Trophoblast cell (in vitro differentiated cells and primary cell): ENCODE data around the gene NFE2L3.

Source experiments
- DNase-seq, 2 donors: peaks; one replicate each; pipeline ENCODE4 v3.0.0-alpha.2; 2016
- H2AFZ ChIP-seq: 2 replicates; pipeline ENCODE4 v1.6.1; 2013; ENCODE audit warnings: low read length, moderate library complexity, mild to moderate bottlenecking; ENCODE audit not compliant: insufficient read depth, poor library complexity
- H2AK5ac ChIP-seq: 2 replicates; pipeline ENCODE4 v1.6.1; 2013; ENCODE audit warnings: mild to moderate bottlenecking, low read length
- H2BK120ac ChIP-seq: 2 replicates; pipeline ENCODE4 v1.6.1; 2013; ENCODE audit warnings: low read length, mild to moderate bottlenecking, moderate library complexity; ENCODE audit not compliant: insufficient read depth, poor library complexity
- H2BK12ac ChIP-seq: 2 replicates; pipeline ENCODE4 v1.6.1; 2013; ENCODE audit warnings: mild to moderate bottlenecking, low read length, moderate library complexity
- H2BK5ac ChIP-seq: 2 replicates; pipeline ENCODE4 v1.6.1; 2013; ENCODE audit warnings: low read length, low read depth, moderate library complexity, mild to moderate bottlenecking; ENCODE audit not compliant: poor library complexity
- H3K14ac ChIP-seq: 2 replicates; pipeline ENCODE4 v1.6.1; 2013; ENCODE audit warnings: mild to moderate bottlenecking, low read length
- H3K18ac ChIP-seq: 2 replicates; pipeline ENCODE4 v1.6.1; 2013; ENCODE audit warnings: mild to moderate bottlenecking, low read length
- H3K23ac ChIP-seq: 2 replicates; pipeline ENCODE4 v1.6.1; 2013; ENCODE audit warnings: low read length
- H3K27ac ChIP-seq: 2 replicates; pipeline ENCODE4 v1.5.1; 2013; ENCODE audit warnings: low read depth, mild to moderate bottlenecking, inconsistent platforms, low read length, moderate library complexity
- H3K27me3 ChIP-seq: 2 replicates; pipeline ENCODE4 v1.6.1; 2013; ENCODE audit warnings: inconsistent platforms, mild to moderate bottlenecking, low read length, moderate library complexity; ENCODE audit not compliant: insufficient read depth
- H3K36me3 ChIP-seq, 2 experiments: 1 replicate in 1 of 2; 2 replicates in 1 of 2; pipeline ENCODE4 v1.6.1; 2013; ENCODE audit warnings: low read length in 2 of 2, mild to moderate bottlenecking in 2 of 2, moderate library complexity in 1 of 2; ENCODE audit not compliant: insufficient read depth in 2 of 2, control insufficient read depth in 1 of 2
- H3K4ac ChIP-seq: 2 replicates; pipeline ENCODE4 v1.6.1; 2013; ENCODE audit warnings: low read depth, mild to moderate bottlenecking, low read length, moderate library complexity
- H3K4me1 ChIP-seq, 2 experiments: 1 replicate in 1 of 2; 2 replicates in 1 of 2; pipeline ENCODE4 v1.6.1; 2013; ENCODE audit warnings: low read length in 2 of 2, mild to moderate bottlenecking in 2 of 2, moderate library complexity in 1 of 2; ENCODE audit not compliant: insufficient read depth in 2 of 2, control insufficient read depth in 1 of 2
- H3K4me2 ChIP-seq: 2 replicates; pipeline ENCODE4 v1.6.1; 2013; ENCODE audit warnings: inconsistent platforms, mild to moderate bottlenecking, low read length, moderate library complexity
- H3K4me3 ChIP-seq: 2 replicates; pipeline ENCODE4 v1.5.1; 2013; ENCODE audit warnings: mild to moderate bottlenecking, low read depth, low read length, inconsistent platforms
- H3K79me1 ChIP-seq: one replicate; pipeline ENCODE4 v1.6.1; 2013; ENCODE audit warnings: low read length
- H3K79me2 ChIP-seq: 2 replicates; pipeline ENCODE4 v1.6.1; 2013; ENCODE audit warnings: low read length, mild to moderate bottlenecking; ENCODE audit not compliant: control insufficient read depth, insufficient read depth, poor library complexity
- H3K9ac ChIP-seq: 2 replicates; pipeline ENCODE4 v1.6.1; 2013; ENCODE audit warnings: mild to moderate bottlenecking, low read length
- H3K9me3 ChIP-seq: 2 replicates; pipeline ENCODE4 v1.6.1; 2013; ENCODE audit warnings: low read depth, mild to moderate bottlenecking, control low read depth, inconsistent platforms, low read length; ENCODE audit not compliant: insufficient read depth
- H4K12ac ChIP-seq: 2 replicates; pipeline ENCODE4 v1.6.1; 2013; ENCODE audit warnings: low read depth, mild to moderate bottlenecking, low read length, moderate library complexity
- H4K8ac ChIP-seq: 2 replicates; pipeline ENCODE4 v1.6.1; 2013; ENCODE audit warnings: low read depth, mild to moderate bottlenecking, low read length, moderate library complexity
- H4K91ac ChIP-seq: one replicate; pipeline ENCODE4 v1.6.1; 2013; ENCODE audit warnings: low read depth, mild to moderate bottlenecking, low read length, moderate library complexity
- WGBS: extraction: QIAGEN DNeasy Blood & Tissue Kit; methylation state at CpG from one replicate; pipeline ENCODE4 v1.1.7; 2013; ENCODE audit warnings: missing lambda C conversion rate; ENCODE audit not compliant: insufficient read length, insufficient coverage; ENCODE audit errors: extremely low coverage; 5-methylcytosine and 5-hydroxymethylcytosine counted together

Gene NFE2L3

DNA sequence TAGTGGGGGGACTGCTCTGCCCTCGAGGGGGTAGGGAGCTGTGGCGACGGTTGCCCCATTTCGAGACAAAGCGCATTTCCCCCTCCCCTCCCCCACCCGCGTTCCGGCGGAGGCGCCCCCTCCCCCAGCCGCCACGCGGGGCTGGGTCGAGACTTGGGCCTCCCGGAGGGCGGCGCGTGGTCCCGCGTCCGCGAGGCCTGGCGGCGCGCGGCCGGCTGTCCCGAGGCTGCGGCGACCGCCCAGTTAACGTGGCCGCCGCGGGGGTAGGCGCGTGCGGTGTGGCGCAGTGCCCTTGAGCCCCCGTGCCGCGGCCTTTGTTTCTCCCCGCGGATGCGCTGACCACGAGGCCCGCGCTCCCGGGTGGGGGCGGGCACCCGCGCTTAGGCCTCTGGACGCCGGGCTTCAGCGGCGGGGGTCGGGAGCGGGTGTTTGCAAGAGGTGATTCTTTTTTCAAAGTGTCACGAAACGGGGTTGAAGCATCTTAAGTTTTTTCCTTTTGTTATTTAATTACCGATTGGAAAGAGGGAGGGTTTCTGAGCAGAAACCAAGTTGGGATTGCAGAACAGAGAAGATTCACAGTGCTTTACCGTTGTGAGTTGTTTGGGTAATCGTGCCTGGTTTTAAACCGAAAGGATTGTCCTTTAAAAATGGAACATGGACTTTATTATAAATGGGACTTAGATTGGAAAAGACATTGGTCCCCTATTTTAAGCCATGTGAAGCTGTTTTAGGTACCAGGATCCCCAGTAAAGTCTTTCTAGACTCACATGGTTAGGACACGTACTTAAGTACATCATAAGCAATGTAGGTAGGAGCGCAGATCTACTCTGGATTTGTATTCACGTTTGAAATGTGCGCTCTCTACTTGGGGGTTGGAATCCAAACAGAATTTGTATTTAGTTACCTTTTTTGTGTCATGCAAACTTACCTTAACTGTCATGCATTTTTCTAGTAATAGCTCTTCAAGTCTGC is 50.3 kb downstream of the NFE2L3 start:
- peak overlapping the region; percentile 95 for H3K4me3 ChIP-seq
- H3K27ac ChIP-seq, result peak overlapping the region; percentile 99
- peak overlapping the region; percentile 78 for H2AFZ ChIP-seq
- WGBS, result no CpG with 5 or more reads among the region's 68 CpGs
- H3K4me1 ChIP-seq, result no peaks in the 10 kb centered on the region
- H3K79me1 ChIP-seq, result peaks cover 26% of the 10 kb centered on the region
- no peaks in the 10 kb centered on the region for H3K9me3 ChIP-seq
- peak overlapping the region; percentile 63 for H3K4me2 ChIP-seq
- H3K36me3 ChIP-seq, result peaks cover 4 to 6% of the 10 kb centered on the region in 2 experiments
- peak overlapping the region; percentile 94 for H4K12ac ChIP-seq
- peaks cover 32% of the 10 kb centered on the region for H3K79me2 ChIP-seq
- peak overlapping the region; percentile 97 for H2BK120ac ChIP-seq
- no peak overlapping the region for H3K23ac ChIP-seq
- no peaks in the 10 kb centered on the region for H3K27me3 ChIP-seq
- peak overlapping the region; percentile 99 for H4K91ac ChIP-seq
- H3K9ac ChIP-seq, result peak overlapping the region; percentile 96
- peak overlapping the region; percentile 35 for H2BK12ac ChIP-seq
- H3K18ac ChIP-seq, result peak overlapping the region; percentile 96
- H2AK5ac ChIP-seq, result peak overlapping the region; percentile 71
- H2BK5ac ChIP-seq, result peak overlapping the region; percentile 96
- H4K8ac ChIP-seq, result peak overlapping the region; percentile 96
- peak in 1 of 2 donors; percentile 49 for DNase-seq
- peak overlapping the region; percentile 99 for H3K14ac ChIP-seq
- H3K4ac ChIP-seq, result peak overlapping the region; percentile 96

DNA sequence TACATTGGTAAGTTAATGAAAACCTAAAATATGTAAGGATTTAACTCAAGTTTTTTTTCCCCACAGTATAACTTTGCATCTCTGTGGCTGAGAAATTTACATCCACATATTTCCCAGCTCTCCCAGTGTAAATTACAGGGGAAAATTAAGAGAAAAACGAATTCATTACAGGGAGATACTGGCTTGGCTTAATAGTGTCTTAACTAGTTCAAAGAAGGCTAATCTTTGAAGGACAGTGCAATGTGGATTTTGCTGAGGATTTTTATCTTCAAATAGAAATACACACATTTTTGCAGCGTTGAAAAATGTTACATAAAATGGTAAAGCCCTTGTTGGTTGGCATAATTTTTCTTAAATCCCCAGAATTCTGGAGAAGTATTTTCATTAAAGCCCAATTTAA is 51.0 kb downstream of the NFE2L3 start:
- whole genome bisulfite sequencing, result no CpG with 5 or more reads among the region's 2 CpGs
- peaks cover 26% of the 10 kb centered on the region for H3K79me1 ChIP-seq
- H3K79me2 ChIP-seq, result peaks cover 32% of the 10 kb centered on the region
- H3K4me2 ChIP-seq, result peak overlapping the region; percentile 63
- no peak overlapping the region for H3K14ac ChIP-seq
- H3K9me3 ChIP-seq, result no peaks in the 10 kb centered on the region
- H3K27me3 ChIP-seq, result no peaks in the 10 kb centered on the region
- H3K4ac ChIP-seq, result no peak overlapping the region
- no peak overlapping the region for H2BK12ac ChIP-seq
- no peak overlapping the region for H3K27ac ChIP-seq
- H3K36me3 ChIP-seq, result peaks cover 12 to 14% of the 10 kb centered on the region in 2 experiments
- no peak overlapping the region for H3K18ac ChIP-seq
- H3K23ac ChIP-seq, result no peak overlapping the region
- H2BK5ac ChIP-seq, result no peak overlapping the region
- no peak overlapping the region for H4K12ac ChIP-seq
- H3K4me1 ChIP-seq, result no peaks in the 10 kb centered on the region
- no peak overlapping the region for H2BK120ac ChIP-seq
- H4K8ac ChIP-seq, result no peak overlapping the region
- H3K4me3 ChIP-seq, result no peak overlapping the region
- H2AK5ac ChIP-seq, result no peak overlapping the region
- H2AFZ ChIP-seq, result no peak overlapping the region
- no peak for DNase-seq
- H4K91ac ChIP-seq, result no peak overlapping the region
- H3K9ac ChIP-seq, result no peak overlapping the region

DNA sequence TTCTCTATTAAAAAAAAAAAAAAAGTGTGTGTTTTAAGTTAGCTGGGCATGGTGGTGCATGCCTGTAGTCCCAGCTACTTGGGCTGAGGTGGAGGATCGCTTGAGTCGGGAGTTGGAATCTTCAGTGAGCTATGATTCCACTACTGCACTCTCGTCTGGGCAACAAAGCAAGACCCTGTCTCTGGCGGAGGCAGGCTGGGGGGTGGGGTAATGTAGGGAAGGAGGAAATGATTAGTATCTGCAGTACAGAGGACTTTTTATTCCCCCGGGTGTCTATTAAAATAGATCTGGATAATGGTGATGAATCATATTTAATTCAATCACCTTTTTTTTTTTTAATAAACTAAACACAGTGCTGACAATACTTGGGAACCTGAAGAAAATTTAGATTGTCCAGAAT is 56.0 kb downstream of the NFE2L3 start:
- no peak overlapping the region for H4K8ac ChIP-seq
- no peaks in the 10 kb centered on the region for H3K4me1 ChIP-seq
- DNase-seq, result no peak
- H3K9ac ChIP-seq, result no peak overlapping the region
- no peak overlapping the region for H3K23ac ChIP-seq
- no peak overlapping the region for H2BK12ac ChIP-seq
- peaks cover 25 to 36% of the 10 kb centered on the region in 2 experiments for H3K36me3 ChIP-seq
- no peaks in the 10 kb centered on the region for H3K27me3 ChIP-seq
- H4K91ac ChIP-seq, result no peak overlapping the region
- no peak overlapping the region for H3K4me2 ChIP-seq
- H2AK5ac ChIP-seq, result no peak overlapping the region
- no peaks in the 10 kb centered on the region for H3K79me1 ChIP-seq
- no peak overlapping the region for H4K12ac ChIP-seq
- no peaks in the 10 kb centered on the region for H3K9me3 ChIP-seq
- WGBS, result no CpG with 5 or more reads among the region's 5 CpGs
- no peak overlapping the region for H3K4ac ChIP-seq
- no peak overlapping the region for H3K4me3 ChIP-seq
- no peak overlapping the region for H3K18ac ChIP-seq
- no peak overlapping the region for H2BK120ac ChIP-seq
- H3K27ac ChIP-seq, result no peak overlapping the region
- no peak overlapping the region for H2AFZ ChIP-seq
- no peak overlapping the region for H3K14ac ChIP-seq
- H2BK5ac ChIP-seq, result no peak overlapping the region
- H3K79me2 ChIP-seq, result peaks cover 4% of the 10 kb centered on the region

GRCh38 chr7:26212921-26213718 is 61.1 kb downstream of the NFE2L3 start:
- H3K9me3 ChIP-seq, result no peaks in the 10 kb centered on the region
- H2BK5ac ChIP-seq, result no peak overlapping the region
- H3K4me1 ChIP-seq, result no peaks in the 10 kb centered on the region
- no peak overlapping the region for H3K4me3 ChIP-seq
- no peak overlapping the region for H3K4me2 ChIP-seq
- WGBS, result no CpG with 5 or more reads among the region's 2 CpGs
- peaks cover 13 to 21% of the 10 kb centered on the region in 2 experiments for H3K36me3 ChIP-seq
- H2BK120ac ChIP-seq, result no peak overlapping the region
- H3K79me1 ChIP-seq, result no peaks in the 10 kb centered on the region
- H4K12ac ChIP-seq, result no peak overlapping the region
- no peak overlapping the region for H3K23ac ChIP-seq
- H3K18ac ChIP-seq, result no peak overlapping the region
- H2AK5ac ChIP-seq, result no peak overlapping the region
- H2AFZ ChIP-seq, result no peak overlapping the region
- H3K14ac ChIP-seq, result no peak overlapping the region
- no peak overlapping the region for H3K4ac ChIP-seq
- no peak overlapping the region for H4K8ac ChIP-seq
- peak in 1 of 2 donors; percentile 17 for DNase-seq
- H3K79me2 ChIP-seq, result no peaks in the 10 kb centered on the region
- H3K27me3 ChIP-seq, result no peaks in the 10 kb centered on the region
- H2BK12ac ChIP-seq, result no peak overlapping the region
- H4K91ac ChIP-seq, result no peak overlapping the region
- H3K27ac ChIP-seq, result no peak overlapping the region
- no peak overlapping the region for H3K9ac ChIP-seq
